NCI-H1105 (cell line): ENCODE results near the gene HRK.

Source experiments
- DNase-seq: peaks from one replicate; lab custom pipeline; 2025; lab: John Stamatoyannopoulos, UW

Gene HRK

GRCh38 chr12:116897476-116897875 is 16.2 kb upstream of the HRK start:
- no peak for DNase-seq

GRCh38 chr12:116896411-116896924 is 15.2 kb upstream of the HRK start:
- no peak for DNase-seq

GRCh38 chr12:116894913-116895312 is 13.7 kb upstream of the HRK start:
- no peak for DNase-seq

GRCh38 chr12:116892349-116893140 is 11.3 kb upstream of the HRK start:
- DNase-seq: no peak

GRCh38 chr12:116891019-116891418 is 9.8 kb upstream of the HRK start:
- no peak for DNase-seq

GRCh38 chr12:116890330-116890729 is 9.1 kb upstream of the HRK start:
- DNase-seq: no peak

- no peak for DNase-seq
Measured at GRCh38 chr12:116887897-116888296, 6.7 kb upstream of the HRK start.

- no peak for DNase-seq
Measured at GRCh38 chr12:116887244-116887643, 6.0 kb upstream of the HRK start.

- no peak for DNase-seq
Measured at GRCh38 chr12:116885491-116885890, 4.2 kb upstream of the HRK start.

GRCh38 chr12:116884871-116885270 is 3.6 kb upstream of the HRK start:
- DNase-seq: no peak

GRCh38 chr12:116882742-116883141 is 1.5 kb upstream of the HRK start:
- DNase-seq: no peak

GRCh38 chr12:116881877-116882507 is 751 bp upstream of the HRK start:
- no peak for DNase-seq

- DNase-seq: peak; percentile 69
Measured at GRCh38 chr12:116880817-116881324, 370 bp downstream of the HRK start.

- DNase-seq: no peak
Measured at GRCh38 chr12:116880213-116880816, 926 bp downstream of the HRK start.

- DNase-seq: peak; percentile 42
Measured at GRCh38 chr12:116879509-116880212, 1.6 kb downstream of the HRK start.

GRCh38 chr12:116878567-116879508 is 2.4 kb downstream of the HRK start:
- no peak for DNase-seq

GRCh38 chr12:116876151-116876869 is 4.9 kb downstream of the HRK start:
- DNase-seq: no peak

GRCh38 chr12:116874324-116874995 is 6.8 kb downstream of the HRK start:
- no peak for DNase-seq

GRCh38 chr12:116870306-116870705 is 10.9 kb downstream of the HRK start:
- DNase-seq: no peak

GRCh38 chr12:116867523-116867922 is 13.7 kb downstream of the HRK start:
- no peak for DNase-seq
